ENCODE results near the gene VARS2. TPM values are rescaled to one million over a fixed set of nuclear protein-coding genes. Genes with fewer than 3 reads are reported as not detected.

VARS2 gene
- total RNA-seq, 4 donors from 2014 or later: 24.2 to 40.0 (median 31.1) TPM

GRCh38 chr6:30894935-30895334, 19.1 kb upstream of the VARS2 start:
- Histone ChIP-seq H3K4me1 (no peaks in the 10 kb centered on the region), H3K9me3 (no peaks in the 10 kb centered on the region), H3K4me3 (no peak overlapping the region), H3K36me3 (peaks cover 0 to 98% (median 0%) of the 10 kb centered on the region in 3 donors), H3K27ac (no peak overlapping the region), H3K27me3 (no peaks in the 10 kb centered on the region)
- DNase-seq: no peak
- TF ChIP-seq CTCF (IDR thresholded peaks at IDR 0.05) (no peak), POLR2A (IDR thresholded peaks at IDR 0.05) (no peak)

- H3K36me3 ChIP-seq: peaks cover 0 to 94% (median 0%) of the 10 kb centered on the region in 3 donors
- TF ChIP-seq CTCF (IDR thresholded peaks at IDR 0.05) (no peak), POLR2A (IDR thresholded peaks at IDR 0.05) (no peak)
- H3K27me3 ChIP-seq: no peaks in the 10 kb centered on the region
Measured at GRCh38 chr6:30895343-30895742, 18.7 kb upstream of the VARS2 start.

DNA sequence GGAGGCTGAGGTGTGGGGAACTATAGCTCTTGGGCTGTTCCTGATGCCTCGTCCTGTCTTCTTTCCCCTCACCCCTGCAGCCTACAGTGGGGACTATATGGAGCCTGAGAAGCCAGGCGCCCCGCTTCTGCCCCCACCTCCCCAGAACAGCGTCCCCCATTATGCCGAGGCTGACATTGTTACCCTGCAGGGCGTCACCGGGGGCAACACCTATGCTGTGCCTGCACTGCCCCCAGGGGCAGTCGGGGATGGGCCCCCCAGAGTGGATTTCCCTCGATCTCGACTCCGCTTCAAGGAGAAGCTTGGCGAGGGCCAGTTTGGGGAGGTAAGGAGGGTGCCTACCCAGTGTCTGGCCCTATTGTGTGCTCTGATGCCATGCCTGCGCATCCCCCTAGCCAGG, 17.5 kb upstream of the VARS2 start:
- no peak for TF ChIP-seq CTCF (IDR thresholded peaks at IDR 0.05)
- no peak for TF ChIP-seq POLR2A (IDR thresholded peaks at IDR 0.05)
- H3K4me3 ChIP-seq: no peak overlapping the region
- H3K27me3 ChIP-seq: no peaks in the 10 kb centered on the region
- no peaks in the 10 kb centered on the region for H3K9me3 ChIP-seq
- H3K4me1 ChIP-seq: no peaks in the 10 kb centered on the region
- H3K36me3 ChIP-seq: peaks cover 0 to 84% (median 0%) of the 10 kb centered on the region in 3 donors
- no peak overlapping the region for H3K27ac ChIP-seq
- no peak for DNase-seq

More at GRCh38 chr6:30895343-30895742, 18.7 kb upstream of the VARS2 start:
- Histone ChIP-seq H3K4me1 (no peaks in the 10 kb centered on the region), H3K4me3 (no peak overlapping the region), H3K27ac (no peak overlapping the region), H3K9me3 (no peaks in the 10 kb centered on the region)
- DNase-seq: no peak

GRCh38 chr6:30897882-30898281, 16.2 kb upstream of the VARS2 start:
- no peaks in the 10 kb centered on the region for H3K9me3 ChIP-seq
- peaks cover 0 to 71% (median 0%) of the 10 kb centered on the region in 3 donors for H3K36me3 ChIP-seq
- H3K27ac ChIP-seq: no peak overlapping the region
- no peak for DNase-seq
- no peaks in the 10 kb centered on the region for H3K27me3 ChIP-seq
- H3K4me3 ChIP-seq: no peak overlapping the region
- H3K4me1 ChIP-seq: peaks cover 0 to 5% (median 2%) of the 10 kb centered on the region in 4 donors
- TF ChIP-seq POLR2A (IDR thresholded peaks at IDR 0.05) (no peak), CTCF (IDR thresholded peaks at IDR 0.05) (no peak)

GRCh38 chr6:30898750-30899360, 15.2 kb upstream of the VARS2 start:
- peaks cover 0 to 61% (median 0%) of the 10 kb centered on the region in 3 donors for H3K36me3 ChIP-seq
- H3K4me3 ChIP-seq: no peak overlapping the region
- TF ChIP-seq POLR2A (IDR thresholded peaks at IDR 0.05) (no peak), CTCF (IDR thresholded peaks at IDR 0.05) (no peak)

More at GRCh38 chr6:30898750-30899360, 15.2 kb upstream of the VARS2 start:
- H3K4me1 ChIP-seq: peaks cover 0 to 5% (median 2%) of the 10 kb centered on the region in 4 donors
- H3K27me3 ChIP-seq: no peaks in the 10 kb centered on the region
- no peak overlapping the region for H3K27ac ChIP-seq
- no peak for DNase-seq
- no peaks in the 10 kb centered on the region for H3K9me3 ChIP-seq

All from Peyer's patch (tissue), 4 donors.